Mucosa of gallbladder (tissue), 1 donor: ENCODE data around the gene SNRNP35. TPM values are rescaled to one million over a fixed set of nuclear protein-coding genes. Genes with fewer than 3 reads are reported as not detected.
"Not testable (repeated sequence)": the region's sequence is repeated elsewhere in the genome, so short reads cannot be mapped to it uniquely, and the experiment has no call there.

ENCODE experiments used
- DNase-seq: peaks from one replicate; pipeline ENCODE4 v3.0.0-alpha.2; 2020; ENCODE audit warnings: low spot score
- total RNA-seq: library from RNA; stranded (reverse); gene quantifications from one replicate; pipeline ENCODE4 v1.2.1, GENCODE V29; 2021
- donor health status: DM: no; HTN: no; CAD: no.

The SNRNP35 gene
- total RNA-seq, 1 donor from 2014 or later = 22.0 TPM

DNA sequence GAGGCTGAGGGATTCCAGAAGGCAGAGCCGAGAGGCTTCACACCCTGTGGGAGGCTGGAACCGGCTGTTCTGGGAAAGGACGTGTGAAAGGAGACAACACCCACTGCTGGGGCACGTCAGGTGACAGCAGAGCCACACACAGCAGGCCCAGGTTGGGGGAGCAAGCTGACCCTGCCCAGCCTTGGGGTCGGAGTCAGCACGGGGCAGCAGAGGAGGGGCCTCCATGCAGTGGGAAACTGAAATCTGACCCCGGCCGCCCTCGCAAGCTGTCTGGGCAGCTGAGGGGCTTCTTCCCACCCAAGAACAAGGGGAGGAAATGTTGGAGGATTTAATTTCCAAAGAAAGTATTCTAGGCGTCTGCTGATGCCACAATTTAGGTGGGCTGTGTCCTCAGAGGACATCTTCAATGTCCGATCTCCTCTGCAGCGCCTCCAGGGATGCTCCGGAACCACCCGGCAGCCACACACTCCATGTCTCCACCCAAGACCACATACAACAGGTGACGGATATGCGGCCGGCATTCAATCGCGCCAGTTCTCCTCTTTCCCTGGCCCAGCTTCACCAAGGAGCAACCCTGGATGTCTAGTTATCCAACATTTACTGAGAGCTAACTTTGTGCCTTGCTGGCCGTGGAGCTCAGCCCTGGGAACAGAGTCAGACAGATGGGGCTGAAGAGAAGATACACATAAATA, 30.7 kb downstream of the SNRNP35 start:
- no peak for DNase-seq

DNA sequence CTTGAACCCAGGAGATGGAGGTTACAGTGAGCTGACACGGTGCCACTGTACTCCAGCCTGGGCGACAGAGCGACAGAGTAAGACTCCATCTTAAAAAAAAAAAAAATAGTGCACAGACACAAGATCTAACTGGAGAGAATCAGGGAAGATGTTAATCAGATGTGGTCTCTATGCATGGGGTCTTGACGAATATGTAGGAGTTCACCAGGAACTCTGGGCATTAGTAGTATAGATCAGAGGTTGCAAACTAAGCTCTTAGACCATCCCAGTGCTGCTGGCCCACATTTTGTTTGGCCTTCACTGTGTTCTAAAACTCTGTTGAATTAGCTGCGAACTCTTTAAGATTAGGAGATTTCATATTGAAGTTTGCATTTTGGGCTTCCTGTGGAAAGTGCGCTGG, 31.6 kb downstream of the SNRNP35 start:
- no peak for DNase-seq

DNA sequence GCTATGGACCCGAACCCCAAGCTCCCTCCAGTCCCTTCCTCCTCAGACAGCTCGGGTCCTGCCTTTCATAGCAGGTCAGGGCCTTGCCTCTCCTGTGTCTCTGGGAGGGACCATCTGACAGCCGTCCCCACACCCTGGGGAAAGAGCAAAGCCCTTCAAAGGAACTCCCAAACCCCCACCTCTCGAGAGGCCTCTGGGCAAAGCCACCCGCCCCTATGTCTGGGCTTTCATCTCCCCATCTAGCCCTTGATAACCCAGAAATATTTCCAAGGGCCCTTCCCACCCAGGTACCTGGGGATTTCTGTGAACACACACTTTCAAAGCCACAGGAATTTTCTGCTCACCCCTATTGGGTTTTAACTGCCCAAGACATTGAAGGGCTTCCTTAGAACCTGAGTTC, 32.1 kb downstream of the SNRNP35 start:
- DNase-seq = no peak

DNA sequence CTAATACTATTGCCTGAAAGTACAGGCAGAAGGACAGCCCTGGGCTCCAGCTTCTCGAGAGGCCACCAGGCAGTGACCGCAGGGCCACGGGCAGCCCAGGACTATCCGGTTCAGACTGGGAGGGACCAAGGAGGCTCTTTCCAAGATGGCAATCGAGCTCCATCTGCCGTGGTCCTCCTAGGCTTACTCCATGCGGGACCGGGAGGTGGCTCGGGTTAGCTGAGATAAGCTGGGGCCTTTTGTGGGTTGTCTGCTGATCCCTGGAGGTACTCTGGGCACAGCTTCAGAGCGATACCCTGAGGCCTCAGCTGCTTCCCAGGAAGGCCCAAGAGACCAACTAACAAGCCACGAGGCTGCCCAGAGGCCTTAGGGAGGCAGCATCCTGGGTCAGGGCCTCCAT, 33.1 kb downstream of the SNRNP35 start:
- DNase-seq = no peak

DNA sequence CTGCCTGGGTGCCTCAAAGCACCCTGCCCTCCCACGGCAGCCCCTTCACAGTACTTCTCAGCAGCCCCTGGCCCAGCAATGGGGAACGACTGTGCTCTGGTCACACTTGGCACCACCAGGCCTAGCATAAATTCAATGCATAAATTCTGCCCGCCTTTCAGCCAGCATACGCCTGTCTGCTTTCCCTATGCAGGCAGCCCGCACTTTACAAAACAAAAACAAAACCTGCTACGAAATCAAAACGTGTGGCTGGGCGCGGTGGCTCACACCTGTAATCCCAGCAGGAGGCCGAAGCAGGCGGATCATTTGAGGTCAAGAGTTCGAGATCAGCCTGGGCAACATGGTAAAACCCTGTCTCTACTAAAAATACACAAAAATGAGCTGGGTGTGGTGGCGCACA, 33.5 kb downstream of the SNRNP35 start:
- DNase-seq = no peak

DNA sequence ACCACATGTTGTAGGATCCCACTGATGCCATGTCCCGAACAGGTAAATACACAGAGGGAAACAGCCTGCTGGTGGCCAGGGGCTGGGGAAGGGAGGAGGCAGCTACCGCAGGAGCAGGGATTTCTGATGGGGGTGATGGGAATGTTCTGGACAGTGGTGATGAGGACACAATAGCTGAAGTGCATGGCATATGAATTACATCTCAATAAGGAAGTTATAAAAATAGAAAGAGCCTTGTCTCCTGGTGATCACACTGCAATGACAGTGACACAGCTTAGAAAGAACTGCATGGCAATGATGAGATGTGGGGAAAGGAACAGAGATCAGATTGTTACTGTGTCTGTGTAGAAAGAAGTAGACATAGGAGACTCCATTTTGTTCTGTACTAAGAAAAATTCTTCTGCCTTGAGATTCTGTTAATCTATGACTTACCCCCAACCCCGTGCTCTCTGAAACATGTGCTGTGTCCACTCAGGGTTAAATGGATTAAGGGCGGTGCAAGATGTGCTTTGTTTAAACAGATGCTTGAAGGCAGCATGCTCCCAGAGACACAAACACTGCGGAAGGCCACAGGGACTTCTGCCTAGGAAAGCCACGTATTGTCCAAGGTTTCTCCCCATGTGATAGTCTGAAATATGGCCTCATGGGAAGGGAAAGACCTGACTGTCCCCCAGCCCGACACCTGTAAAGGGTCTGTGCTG, 34.5 kb downstream of the SNRNP35 start:
- DNase-seq = not testable (repeated sequence)

DNA sequence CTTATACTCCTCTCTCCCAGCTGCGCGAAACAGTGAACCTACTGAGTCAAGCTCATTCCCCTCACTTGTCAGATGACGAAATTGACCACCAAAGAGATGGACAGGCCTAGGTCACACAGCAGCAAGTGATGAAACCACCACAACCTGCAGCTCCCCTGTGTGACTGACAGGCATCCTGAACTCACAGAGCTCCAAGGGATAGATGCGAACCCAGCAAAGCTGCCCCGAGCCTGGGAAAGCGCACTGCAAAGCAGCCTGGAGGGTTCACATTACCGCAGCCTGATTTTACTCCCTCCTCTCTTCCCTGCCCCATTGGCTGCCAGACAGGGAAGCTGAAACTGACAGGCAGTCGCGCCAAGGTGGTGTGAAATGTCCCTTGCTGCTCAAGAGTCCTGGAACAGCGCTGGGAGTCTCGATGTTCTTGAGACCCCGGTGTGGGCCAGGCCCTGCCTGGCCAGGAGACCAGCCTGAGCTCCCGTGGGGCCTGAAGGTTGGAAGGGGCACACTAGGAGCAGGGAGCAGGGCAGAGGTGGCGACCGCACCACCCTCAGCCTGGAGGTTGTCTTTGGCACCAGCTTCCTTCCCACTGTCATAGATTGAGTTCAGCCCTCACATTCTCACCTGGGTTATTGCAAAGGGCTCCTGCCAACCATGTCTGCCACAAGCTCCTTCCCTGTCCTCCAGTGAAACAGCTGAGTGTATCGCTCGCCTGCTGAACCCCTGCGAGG, 36.3 kb downstream of the SNRNP35 start:
- DNase-seq = no peak

DNA sequence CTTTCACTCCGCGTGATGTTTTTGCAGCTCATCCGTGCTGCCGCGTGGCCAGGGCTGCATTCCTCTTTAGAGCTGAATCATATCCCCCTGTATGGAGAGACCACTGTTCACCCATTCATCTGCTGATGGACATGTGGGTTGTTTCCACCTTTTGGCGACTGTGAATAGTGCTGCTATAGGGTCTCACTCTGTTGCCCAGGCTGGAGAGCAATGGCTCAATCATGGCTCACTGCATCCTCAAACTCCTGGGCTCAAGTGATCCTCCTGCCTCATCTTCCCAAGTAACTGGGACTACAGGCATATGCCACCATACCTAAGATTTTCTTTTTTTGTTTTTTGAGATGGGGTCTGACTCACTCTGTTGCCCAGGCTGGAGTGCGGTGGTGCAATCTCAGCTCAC, 39.1 kb downstream of the SNRNP35 start:
- DNase-seq = no peak

DNA sequence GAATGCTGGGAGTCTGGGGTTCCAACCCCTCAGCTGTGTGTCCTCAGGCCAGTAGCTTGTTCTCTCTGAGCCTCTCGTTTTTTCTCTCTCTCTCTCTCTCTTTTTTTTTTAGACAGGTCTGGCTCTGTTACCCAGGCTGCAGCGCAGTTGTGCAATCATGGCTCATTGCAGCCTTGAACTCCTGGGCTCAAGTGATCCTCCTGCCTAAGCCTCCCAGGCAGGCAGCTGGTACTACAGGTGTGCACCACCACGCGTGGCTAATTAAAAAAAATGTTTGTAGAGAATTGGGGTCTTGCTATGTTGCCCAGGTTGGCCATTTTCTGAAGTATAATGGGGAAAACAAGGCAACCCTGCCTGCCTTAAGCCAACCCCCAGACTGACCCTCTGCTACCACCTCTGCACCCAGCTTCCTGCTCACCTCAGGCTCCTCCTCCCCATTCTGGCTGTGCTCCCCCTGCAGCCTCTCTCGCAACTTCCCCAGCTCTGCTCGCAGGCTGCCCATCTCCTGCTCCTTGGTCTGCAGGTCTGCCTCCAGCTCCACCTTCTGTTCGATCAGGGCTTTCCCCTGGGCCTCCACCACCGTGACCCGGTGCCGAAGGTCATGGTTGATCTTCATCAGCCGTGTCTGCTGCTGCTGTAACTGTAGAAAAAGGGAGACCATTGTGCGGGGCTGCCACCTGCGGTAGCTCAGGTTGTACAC, 40.3 kb downstream of the SNRNP35 start:
- DNase-seq = no peak

DNA sequence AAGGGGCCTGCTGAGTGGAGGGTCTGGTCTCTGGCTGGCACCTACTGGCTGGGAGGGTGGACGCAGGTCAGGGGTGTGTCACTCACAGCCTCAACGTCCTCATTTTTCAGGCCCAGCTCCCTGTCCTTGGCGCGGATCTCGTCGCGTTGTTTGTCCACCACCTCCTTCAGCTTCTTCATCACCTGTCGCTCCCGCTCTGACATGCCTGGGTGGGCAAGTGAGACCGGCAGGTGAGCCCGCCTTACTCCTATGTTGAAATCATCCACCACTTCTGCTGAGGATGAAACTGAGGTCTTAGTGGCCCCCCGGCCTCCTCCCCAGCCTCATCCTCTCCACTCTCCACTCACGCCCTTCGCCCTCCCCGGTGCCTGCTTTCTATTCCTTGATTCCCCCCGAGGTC, 41.4 kb downstream of the SNRNP35 start:
- DNase-seq = no peak

DNA sequence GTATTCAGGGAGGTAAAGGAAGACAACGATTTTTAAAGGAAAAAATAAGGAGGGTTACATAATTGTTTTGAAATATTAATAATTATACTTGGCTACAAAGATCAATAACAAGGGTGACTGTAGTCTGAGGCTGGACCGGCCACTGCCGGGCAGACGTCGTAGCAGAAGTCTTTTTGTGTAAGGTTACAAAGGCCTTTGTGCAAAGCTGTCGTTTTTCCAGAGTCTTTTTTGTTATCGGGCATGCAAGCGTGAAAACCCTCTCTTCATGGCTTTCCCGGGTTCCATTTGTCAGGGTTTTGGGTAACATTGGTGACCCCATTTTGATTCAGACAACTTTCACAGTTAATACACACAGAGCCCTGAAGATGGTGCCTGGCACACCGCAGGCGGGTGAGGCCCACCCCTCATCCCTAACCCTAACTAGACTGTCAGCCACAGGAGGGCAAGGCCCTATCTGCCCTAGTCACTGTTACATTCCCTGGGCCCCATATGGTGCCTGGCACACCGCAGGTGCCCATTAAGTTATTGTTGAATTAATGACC, 44.3 kb downstream of the SNRNP35 start:
- DNase-seq = no peak

DNA sequence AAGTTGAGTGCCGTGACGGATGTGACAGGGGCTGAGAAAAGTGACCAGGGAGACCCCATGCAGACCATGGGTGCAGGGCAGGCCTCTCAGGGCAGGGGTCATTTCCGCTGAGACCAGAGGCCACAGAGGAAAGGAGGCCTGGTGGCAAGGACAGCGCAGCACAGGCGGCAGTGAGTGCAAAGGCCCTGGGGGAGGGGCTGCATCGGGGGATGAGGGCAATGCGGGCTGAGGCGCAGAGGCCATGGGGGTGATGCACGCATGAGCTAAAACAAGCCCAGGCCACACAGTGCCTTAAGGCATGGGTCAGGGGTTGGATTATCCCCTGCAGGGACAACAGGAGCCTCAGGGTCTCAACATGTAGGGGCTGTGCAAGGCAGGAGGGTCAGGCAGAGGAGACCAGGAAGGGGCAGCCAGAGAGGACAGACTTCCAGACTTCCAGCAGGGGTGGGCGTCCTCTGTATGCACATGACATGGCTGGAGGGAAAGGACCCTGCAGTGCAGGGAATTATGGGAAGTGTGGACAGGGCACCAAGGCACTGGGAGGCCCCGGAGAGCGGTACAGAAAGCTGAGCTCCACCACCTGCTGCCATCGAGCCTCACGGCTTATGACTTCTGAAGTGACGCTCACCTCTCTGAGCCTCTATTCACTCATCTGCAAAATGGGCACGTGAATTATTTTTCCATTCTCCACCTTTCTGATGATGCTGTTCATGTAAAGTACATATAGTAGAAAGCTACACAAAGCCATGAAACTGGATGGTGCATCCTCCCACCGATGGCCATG, 48.3 kb downstream of the SNRNP35 start:
- no peak for DNase-seq

DNA sequence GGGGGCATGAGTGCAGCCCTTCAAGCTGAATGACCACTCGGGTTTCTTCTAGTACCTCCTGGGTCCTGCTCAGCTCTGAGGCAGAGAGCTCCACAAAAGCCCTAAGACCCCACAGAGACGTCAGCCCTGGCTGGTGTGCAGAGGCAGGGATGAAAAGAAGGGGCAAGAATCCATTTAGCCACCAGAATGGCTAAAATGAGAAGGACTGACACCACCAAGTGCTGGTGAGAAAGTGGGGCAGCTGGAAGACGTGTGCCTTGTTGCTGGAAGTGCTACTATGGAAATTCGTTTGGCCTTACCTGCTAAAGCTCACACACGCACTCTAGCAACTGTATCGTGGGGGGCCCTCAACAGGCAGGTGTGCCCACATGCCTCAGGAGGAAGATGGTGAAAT, 48.9 kb downstream of the SNRNP35 start:
- no peak for DNase-seq

DNA sequence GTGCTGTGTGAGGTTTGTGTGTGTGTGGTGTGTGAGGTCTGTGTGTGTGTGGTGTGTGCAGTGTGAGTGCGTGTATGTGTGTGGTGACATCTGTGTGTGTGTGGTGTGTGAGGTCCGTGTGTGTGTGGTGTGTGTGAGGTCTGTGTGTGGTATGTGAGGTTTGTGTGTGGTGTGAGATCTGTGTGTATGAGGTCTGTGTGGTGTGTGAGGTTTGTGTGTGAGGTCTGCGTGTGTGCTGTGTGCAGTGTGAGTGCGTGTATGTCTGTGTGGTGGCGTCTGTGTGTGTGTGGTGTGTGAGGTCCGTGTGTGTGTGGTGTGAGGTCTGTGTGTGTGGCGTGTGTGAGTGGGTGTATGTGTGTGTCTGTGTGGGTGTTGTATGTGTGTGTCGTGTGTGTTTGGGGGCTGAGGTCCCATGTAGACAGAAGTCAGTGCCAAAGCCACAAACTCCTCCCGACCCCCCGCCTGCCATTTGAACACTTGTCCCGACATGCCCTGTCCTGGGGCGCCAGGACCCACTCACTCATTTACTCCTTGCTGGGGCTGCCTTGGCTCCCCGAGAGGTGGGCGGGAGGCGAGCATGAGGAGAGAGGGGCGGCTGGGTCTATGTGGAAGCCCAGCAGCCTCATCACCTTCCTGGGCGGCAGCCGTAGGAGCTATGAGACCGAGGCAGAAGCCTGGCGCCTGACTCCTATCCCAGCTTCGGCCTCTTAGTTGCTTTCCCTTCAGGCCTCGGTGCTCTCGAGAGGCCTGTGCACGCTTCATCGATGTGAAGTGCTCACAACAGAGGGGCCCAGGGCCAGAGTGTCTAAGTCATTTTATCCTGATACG, 55.1 kb downstream of the SNRNP35 start:
- DNase-seq = no peak

DNA sequence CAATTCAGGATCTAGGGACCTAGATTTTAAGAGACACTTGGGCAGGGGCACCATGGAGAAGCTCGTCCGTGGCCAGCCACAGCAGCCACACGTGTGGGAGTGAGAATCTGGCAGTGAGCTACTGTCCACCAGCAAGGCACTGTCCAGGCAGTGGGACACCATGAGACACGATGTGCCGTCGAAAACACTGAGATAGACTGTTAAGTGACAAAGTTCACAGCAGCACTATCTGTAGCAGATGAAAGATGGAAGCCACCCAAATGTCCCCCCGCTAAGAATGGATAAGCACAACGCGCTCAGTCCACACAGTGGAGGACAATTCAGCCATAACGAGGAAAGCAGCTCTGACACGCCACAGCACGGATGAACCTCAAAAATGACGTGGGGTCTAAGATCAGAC, 55.9 kb downstream of the SNRNP35 start:
- no peak for DNase-seq

DNA sequence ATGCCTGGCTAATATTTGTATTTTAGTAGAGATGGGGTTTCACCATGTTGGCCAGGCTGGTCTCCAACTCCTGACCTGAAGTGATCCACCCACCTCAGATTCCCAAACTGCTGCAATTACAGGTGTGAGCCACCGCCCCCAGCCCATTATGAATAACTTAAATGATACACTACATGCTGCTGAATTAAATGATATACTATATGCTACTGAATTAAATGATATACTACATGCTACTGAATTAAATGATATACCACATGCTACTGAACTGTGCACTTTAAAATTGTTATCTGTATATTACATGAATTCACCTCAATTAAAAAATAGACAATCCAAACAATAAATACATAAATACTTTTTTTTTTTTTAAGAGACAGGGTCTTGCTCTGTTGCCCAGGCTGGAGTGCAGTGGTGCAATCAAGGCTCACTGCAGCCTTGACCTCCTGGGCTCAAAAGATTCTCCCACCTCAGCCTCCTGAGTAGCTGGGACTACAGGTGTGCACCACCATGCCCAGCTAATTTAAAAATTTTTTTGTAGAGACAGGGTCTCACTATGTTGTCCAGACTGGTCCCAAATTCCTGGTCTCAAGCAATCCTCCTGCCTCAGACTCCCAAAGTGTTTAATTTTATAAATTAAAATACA, 56.8 kb downstream of the SNRNP35 start:
- DNase-seq = not testable (repeated sequence)

DNA sequence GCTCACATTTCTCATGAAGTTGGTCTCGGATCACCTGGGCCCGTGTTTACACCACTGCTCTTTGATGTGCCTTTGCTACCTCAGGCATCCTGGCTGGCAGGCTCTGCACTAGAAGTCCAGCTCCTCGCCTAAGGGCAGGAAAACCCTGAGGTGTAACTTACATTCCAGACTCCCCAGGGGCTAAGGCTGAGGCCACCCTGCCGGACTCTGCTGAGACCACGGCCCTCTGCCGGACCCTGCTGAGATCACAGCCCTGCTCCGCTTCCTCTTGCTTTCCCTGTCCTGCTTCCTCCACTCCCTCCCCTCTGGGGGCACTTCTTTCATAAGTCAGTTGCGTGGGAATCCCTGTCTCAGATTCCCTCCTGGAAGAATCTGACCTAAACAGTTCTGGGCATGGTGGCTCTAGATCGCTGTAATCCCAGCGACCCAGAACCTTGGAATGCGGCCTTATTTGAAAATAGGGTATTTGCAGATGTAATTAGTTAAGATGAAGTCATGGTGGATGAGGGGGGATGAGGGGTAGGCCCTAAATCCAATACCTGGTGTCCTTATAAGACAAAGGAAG, 58.4 kb downstream of the SNRNP35 start:
- no peak for DNase-seq
